Activated CD4-positive, alpha-beta T cell treated with anti-CD3 and anti-CD28 coated beads for 1 hour (primary cell): ENCODE data around the gene OR13H1.
"Not testable (repeated sequence)": the region's sequence is repeated elsewhere in the genome, so short reads cannot be mapped to it uniquely, and the experiment has no call there.

ENCODE experiments used
- DNase-seq: peaks from one replicate; pipeline ENCODE4 v3.0.0-alpha.2; 2020

The OR13H1 gene, protein sequence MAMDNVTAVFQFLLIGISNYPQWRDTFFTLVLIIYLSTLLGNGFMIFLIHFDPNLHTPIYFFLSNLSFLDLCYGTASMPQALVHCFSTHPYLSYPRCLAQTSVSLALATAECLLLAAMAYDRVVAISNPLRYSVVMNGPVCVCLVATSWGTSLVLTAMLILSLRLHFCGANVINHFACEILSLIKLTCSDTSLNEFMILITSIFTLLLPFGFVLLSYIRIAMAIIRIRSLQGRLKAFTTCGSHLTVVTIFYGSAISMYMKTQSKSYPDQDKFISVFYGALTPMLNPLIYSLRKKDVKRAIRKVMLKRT

GRCh38 chrX:131543774-131544173, at the start of gene OR13H1:
TSS of gene OR13H1 (plus strand) at chrX:131544074. CDS start at chrX:131544074, 0 bp downstream.
- DNase-seq: no peak

- DNase-seq: not testable (repeated sequence)
Measured at GRCh38 chrX:131501556-131501955, 42.3 kb upstream of the OR13H1 start.

DNA sequence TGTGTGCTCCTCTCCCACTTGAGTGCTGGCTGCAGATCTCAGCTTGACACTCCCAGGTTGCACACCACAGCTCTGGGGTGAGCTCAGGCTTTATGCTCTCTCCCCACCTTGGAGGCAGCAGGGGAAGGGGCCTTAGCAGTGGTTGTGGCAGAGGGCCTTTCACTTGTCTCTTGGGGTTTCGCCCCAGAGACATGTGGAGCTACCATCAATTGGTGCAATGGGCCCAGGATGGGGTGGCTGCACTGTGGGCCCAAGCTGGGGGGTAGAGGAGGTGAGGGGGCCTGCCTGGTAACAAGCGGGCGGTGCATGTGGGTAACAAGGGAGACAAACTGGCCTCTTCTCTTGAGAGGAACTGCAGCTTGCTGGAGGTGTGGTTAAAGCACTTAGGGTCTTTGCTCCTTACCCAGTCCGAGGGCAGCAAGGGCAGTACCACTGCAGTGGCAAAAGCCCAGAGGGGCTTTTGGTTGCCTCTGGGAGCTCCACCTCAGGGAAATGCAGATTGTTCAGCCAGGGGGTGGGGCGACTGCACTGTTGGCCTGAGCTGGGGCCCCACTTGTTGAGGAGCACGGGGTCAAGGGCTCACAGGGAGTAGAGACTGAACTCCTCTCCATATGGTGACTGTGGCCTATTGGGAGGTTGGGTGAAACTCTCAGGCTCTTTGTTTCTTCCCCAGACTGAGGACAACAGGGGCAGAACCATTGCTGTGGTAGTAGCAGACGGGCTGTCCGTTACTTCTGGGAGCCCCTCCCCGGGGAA, 30.5 kb upstream of the OR13H1 start:
- no peak for DNase-seq

- DNase-seq: no peak
Measured at GRCh38 chrX:131521824-131522223, 22.1 kb upstream of the OR13H1 start.

DNA sequence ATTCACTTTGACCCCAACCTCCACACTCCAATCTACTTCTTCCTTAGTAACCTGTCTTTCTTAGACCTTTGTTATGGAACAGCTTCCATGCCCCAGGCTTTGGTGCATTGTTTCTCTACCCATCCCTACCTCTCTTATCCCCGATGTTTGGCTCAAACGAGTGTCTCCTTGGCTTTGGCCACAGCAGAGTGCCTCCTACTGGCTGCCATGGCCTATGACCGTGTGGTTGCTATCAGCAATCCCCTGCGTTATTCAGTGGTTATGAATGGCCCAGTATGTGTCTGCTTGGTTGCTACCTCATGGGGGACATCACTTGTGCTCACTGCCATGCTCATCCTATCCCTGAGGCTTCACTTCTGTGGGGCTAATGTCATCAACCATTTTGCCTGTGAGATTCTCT, 344 bp downstream of the OR13H1 start:
- DNase-seq: no peak

DNA sequence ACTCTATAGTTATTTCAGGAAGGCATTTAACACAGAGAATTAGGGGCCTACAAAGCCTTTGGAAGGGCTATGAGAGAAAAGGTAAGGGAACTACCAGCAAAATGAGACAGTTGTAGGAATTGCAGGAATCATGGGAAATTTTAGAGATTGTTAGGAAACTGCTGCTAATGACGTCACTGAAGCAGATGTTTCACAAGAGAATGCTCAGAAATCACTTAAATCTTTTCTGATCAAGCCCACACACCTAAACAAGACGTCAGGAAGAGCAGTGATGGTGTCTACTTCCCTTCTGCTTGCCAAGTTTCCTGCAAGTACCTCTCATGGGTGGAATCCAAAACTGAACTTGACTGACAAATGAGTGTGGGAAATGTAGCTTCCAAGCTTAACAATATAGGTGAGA, 5.1 kb downstream of the OR13H1 start:
- no peak for DNase-seq

GRCh38 chrX:131552453-131552852, 8.6 kb downstream of the OR13H1 start:
- DNase-seq: not testable (repeated sequence)

DNA sequence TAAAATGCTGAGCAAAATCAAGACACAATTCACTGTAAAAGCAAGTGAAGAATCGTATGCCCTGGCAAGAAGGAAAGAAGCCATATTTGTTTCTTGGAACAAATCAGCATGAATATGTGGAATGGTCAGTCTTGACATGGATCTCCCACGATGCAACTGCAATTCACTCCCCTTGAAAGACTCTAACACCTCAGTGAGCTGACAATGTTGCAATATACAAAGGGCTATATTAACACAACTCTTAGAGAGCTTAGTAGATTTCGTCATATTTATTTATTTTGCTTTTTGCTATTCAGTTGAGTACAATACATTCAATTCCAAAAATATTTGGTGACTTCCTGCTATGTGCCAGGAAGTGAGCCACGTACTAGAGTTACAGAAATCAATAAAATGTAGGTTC, 14.7 kb downstream of the OR13H1 start:
- no peak for DNase-seq

DNA sequence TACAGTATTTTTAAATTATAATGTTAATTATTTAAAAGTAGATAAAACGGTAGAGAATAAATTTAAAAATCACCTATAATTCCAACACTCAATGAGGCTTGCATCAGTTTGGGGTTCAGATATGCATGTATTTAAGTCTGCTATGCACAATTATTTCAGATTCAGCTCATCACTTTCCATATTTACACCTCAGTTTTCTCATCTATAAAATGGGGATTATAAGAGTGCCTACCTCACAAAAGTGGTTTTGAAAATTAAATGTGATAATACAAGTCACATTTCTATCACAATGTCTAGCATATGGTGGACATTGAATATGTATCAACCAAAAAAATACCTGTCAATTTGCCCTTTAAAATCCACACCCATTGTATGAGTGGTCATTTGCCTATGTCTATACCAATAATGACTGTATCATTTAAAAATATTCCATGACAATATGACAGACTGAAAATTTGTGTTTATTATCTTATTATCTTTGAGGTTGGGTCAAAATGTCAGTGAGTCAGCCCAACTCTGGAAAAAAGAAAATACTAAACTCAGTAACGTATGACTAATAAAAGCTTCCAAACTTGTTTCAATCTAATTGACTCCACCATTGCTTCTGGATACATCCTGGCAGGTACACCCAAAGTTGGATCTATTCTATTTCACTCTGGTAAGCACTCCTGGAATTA, 20.8 kb downstream of the OR13H1 start:
- no peak for DNase-seq

DNA sequence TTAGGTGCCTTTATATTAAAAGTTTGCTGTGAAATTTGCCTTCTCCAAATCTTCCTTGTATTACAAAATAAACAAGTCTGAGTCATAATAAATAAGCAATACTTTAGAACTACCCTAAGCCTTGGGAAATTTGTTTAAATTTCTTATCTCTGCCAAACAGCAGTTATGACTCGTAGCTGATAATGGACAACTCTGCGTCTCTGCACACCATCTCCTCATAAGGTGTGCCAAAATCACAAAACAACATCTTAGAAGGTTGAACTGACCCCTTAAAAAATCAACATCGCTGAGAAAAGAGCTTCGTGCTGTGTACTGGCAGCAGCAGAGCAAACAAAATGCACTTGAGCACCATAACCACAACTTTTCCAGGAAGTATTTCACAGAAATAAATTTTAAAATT, 22.0 kb downstream of the OR13H1 start:
- no peak for DNase-seq

GRCh38 chrX:131571348-131571747, 27.5 kb downstream of the OR13H1 start:
- DNase-seq: no peak

GRCh38 chrX:131572372-131573014, 28.6 kb downstream of the OR13H1 start:
- no peak for DNase-seq

DNA sequence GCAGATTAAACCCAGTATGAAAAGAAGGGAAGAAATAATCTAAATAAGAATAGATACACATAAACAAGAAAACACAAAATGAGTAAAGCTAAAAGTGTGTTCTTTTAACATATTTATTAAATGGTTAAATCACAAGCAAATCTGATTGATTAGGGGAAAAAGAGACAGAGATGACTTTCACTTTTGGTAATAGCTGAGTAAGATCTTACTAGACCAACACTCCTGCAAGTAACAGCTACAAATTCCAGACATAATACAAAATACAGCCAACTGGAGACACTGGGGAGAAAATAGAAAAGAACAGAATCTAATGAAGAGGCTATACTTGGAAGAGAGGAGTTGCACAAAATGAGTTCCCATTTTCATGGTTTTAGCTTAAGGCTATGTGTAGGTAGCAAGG, 33.5 kb downstream of the OR13H1 start:
- no peak for DNase-seq

DNA sequence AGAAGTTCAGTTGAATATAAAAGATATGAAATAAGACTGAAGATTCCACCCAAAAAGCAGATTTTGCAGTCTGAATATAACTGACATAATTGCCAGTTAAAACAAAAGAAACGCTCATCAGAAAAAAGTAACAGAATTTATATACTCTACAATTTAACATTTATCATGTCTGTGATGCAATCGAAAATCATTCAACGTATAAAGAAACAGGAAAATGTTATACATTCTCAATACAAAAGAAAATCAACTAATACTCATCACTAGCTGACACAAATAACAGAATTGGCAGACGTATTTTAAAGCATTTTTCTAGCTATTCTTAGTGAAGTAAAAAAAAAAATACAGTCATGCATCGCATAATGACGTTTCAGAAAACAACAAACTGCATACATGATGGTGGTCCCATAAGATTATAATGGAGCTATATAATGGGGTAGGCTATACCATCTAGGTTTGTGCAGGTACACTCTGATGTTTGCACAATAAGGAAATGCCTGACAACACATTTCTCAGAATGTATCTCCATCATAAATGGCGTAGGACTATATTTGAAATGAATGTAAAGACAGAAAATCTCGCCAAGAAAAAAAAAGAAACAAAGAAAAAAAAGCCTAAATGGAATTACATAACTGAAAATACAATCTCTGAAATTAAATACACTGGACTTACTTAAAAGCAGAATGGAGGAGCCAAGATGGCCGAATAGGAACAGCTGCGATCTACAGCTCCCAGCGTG, 34.3 kb downstream of the OR13H1 start:
- no peak for DNase-seq

GRCh38 chrX:131578735-131579367, 35.0 kb downstream of the OR13H1 start:
- DNase-seq: not testable (repeated sequence)

DNA sequence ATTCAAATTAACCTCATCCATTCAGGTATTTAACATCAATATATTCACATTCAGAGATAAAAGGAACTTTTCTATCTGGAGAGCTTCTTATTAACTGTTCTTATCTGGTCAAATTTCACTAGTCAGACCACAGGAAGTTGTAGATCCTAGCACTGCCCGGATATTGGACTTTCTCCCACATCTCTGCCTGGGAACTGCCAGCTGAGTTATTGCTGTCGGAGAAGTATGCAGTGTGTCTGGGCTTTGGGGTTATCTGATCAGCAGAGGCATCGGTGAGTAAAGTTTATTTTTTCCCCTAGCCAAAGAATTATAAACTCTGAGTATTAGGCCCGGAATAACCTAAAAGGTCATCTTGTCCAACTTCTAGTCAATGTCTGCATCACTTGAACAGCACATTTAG, 45.1 kb downstream of the OR13H1 start:
- no peak for DNase-seq
